Amniotic stem cell (primary cell): ENCODE results near the gene ALDH3B2.
"Not testable (repeated sequence)": the region's sequence is repeated elsewhere in the genome, so short reads cannot be mapped to it uniquely, and the experiment has no call there.

ENCODE experiments used
- DNase-seq: peaks from one replicate; lab custom pipeline; 2025; lab: John Stamatoyannopoulos, UW

ALDH3B2 gene

DNA sequence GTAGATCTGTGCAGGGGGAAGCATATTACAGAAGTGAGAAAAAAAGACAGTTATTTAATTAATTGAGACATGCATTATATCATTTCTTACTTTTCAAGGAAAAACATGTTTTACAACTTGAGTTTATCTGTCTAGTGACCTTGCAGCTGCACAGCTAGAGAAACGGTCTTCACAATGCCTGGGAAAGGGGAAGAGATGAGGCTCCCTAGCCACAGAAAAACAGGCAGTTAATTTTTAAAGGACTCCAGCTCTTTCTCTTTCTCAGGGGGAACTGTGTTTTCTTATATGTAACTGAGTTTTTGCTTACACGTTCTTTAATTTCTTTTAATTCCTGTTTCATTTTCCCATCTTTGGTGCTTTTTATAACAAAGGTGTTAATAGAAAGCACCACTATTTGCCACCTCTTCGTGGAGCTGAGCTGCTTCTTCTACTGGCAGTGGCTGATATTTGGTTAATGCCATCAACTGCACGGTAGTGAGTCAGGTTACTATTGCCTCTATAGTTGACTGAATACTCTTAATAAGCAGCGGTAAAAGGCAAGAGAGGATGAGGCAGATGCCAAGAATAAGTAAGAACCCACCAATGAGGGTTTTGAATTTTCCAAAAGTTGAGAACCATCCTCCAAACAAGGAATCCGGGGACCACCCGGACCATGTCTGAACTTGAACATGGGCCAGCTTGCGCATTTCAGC lies 11.4 kb upstream of the ALDH3B2 start:
- DNase-seq, result not testable (repeated sequence)

DNA sequence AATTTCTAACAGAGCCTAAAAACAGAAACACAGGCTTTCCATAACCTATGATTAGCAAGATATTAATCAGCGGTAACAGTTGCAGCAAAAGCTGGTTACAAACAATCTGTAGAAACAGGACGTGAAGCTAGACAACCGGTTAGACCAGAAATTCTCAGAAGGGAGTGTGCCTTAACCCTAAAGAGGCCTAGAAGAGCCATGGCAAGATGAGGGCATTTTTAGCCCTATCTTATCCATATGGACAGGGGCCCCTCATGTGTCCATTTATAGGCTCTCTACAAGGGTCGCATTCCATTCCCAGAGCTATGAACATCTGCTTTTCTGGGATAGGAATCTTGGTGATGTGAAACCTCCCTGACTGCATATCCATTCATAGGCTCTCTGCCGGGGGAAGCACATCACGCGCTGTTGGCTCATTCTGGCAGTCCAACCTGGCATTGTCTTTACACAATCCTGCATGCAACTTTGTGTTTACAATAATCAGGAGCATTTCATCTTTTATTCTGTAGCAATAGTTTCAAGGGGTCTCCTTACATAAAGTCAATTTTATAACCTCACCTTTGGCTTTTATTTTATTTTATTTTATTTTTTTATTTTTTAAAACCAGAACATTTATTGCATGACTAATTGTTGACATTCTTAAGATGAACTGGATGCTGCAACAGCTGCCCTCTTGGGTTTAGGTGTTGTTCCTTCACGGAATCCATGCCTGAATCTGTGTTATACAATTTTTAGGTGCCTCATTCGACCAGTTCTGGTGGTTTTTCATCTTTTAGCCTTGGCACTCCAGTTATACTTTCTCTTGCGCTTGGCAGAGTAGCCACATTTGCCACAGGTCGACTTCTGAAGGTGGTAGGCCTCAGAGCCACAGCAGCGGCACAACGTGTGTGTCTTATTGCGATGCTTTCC lies 8.0 kb upstream of the ALDH3B2 start:
- DNase-seq, result not testable (repeated sequence)

DNA sequence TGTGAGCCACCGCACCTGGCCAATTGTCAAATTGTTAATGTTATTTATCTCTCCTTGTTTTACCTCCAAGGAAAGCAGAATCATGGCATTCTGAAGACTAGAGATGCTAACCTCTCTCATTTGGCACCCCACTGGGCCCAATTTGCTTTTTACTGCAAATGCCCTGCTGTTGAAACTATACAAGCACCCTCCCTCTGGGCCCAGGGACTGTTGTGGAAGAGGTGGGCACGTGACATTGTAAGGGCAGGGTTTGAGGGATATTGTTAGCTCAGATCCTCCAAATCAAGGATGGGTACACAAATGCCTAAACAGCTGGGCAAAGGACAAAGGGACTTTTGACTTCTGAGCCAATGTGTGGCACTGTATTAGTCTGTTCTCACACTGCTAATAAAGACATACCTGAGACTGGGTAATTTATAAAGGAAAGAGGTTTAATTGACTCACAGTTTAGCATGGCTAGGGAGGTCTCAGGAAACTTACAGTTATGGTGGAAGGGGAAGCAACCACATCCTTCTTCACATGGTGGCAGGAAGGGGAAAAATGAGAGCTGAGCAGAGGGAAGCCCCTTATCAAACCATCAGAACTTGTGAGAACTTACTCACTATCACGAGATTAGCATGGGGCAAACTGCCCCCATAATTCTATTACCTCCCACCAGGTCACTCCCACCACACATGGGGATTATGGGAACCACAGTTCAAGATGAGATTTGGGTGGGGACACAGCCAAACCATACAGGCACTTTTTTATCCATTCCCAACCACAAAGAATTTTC lies 6.5 kb upstream of the ALDH3B2 start:
- DNase-seq, result no peak

GRCh38 chr11:67675058-67675747 lies 780 bp upstream of the ALDH3B2 start:
- no peak for DNase-seq

DNA sequence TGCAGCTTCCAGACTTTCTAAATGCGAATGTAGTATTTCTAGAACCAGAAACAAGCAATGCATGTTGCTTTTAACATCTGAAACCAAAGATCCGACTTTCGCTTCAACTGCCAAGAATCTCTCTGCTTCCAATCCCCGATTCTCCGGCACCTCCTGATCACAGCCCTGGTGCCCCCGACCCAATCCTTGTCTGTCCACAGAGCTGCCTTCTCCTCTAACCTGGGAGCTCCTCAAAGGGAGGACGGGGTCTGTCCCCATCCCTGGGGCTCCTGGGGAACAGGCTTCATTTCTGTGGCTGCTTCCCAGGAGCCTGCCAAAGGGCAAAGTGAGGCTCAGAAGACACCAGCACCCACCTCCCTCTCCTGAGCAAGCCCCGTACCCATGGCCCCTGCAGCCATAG lies 521 bp downstream of the ALDH3B2 start:
- no peak for DNase-seq

GRCh38 chr11:67673358-67673757 lies 1.1 kb downstream of the ALDH3B2 start:
- no peak for DNase-seq

DNA sequence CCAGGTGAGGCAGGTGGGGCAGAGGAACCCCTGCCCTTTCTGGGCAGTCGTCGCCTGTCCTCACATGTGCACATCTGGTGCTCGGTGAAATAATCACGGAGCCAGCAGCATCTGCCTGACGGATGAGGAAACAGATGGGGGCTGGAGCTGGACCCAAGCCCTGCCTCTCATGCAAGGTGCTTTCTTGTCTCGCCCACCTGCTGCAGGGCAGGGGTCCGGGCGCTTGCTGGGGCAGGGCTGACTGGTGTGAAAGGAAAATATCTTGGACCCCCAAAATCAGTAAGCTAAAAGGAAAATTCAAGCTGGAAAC lies 3.3 kb downstream of the ALDH3B2 start:
- DNase-seq, result no peak

DNA sequence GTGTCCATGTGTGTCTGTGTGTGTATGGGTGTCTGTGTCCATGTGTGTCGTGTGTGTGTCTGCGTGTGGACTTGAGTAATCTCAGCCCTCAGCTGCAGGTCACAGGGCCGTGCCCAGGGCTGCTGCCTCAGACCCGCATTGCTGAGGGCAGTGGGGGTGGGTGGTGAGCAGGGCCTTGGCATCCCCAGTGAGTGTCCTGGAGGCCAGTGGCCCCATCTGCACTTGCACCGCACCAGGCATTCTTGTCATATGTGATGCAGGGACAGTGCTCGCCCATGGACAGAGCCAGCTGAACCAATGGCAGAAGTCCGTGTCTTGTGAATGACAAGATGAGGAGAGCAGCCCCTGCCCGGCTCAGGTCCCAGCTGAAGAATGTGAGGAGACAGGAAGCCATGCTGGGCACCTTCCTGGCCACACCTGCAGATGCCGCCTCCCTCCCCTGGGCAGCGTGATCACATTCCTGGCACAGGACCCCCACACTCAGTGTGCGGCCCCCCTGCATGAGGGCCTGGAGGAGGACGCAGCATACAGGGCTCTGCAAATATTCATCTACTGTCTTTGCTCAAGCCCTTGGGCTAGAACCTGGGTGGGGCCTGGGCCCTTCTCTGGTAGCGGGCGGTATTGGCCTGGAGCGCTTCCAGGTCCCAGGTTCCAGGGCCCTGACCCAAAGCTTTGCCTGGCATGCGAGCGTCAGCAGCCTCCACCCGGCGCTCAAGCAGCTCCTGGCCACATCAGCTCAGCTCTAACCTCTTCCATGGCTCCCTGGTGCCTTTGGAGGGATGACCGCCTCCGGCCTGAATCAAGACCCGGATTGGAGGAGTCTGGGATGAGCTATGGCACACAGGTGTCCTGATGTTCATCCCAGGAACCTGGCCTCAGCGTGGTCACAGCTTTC lies 3.9 kb downstream of the ALDH3B2 start:
- no peak for DNase-seq

DNA sequence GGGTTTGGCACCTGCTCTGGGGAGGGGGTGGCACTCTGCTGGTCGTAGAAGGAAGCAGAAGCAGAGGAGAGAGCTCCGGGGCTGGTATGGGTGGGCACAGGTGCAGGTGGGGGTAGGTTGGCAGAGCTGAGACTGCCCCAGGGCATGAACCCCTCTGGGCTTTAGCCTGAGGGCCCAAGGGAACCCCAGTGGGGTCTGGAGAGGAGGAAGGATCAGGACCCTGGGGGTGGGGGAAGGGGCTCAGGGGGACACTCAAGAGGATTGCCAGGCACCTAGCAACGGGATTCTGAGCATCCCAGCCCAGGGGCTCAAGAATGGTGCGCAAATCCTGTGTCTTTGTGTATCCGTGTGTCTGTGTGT lies 6.3 kb downstream of the ALDH3B2 start:
- no peak for DNase-seq

GRCh38 chr11:67667490-67668191 lies 6.8 kb downstream of the ALDH3B2 start:
- DNase-seq, result no peak

GRCh38 chr11:67666676-67667489 lies 7.5 kb downstream of the ALDH3B2 start:
- no peak for DNase-seq

GRCh38 chr11:67666303-67666645 lies 8.1 kb downstream of the ALDH3B2 start:
- DNase-seq, result no peak

DNA sequence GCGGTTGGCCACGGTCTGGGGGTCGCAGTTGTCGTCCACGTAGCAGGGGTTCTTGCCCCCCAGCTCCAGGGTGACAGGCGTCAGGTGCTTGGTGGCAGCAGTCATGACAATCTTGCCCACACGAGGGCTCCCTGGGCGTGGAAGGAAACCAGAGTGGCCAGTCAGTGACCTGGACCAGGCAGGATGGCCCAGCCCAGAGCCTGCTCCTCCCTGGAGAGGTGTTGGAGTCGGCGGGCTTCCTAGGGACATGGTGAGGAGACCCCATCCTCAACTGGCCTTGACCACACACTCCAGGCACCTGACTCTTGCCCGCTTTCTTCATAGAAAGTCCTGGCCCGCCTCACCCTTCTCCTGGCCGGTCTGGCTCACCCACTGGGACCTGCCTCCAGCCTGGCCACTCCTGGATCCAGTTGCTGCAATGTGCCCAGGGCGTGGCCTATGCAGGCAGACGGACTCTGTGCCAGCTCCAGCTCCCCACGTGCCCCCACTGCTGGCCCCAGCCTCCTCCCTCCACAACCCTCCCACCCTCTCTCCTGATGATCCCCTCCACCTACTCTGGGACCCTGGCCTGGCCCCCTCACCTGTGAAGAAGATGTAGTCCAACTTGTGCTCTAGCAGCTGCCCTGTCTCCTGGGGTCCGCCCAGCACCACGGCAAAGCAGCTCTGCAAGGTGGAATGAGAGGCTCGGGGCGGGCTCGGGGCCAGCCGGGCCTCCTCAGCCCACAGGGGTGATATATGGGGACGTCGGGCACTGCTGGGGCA lies 8.7 kb downstream of the ALDH3B2 start:
- no peak for DNase-seq

DNA sequence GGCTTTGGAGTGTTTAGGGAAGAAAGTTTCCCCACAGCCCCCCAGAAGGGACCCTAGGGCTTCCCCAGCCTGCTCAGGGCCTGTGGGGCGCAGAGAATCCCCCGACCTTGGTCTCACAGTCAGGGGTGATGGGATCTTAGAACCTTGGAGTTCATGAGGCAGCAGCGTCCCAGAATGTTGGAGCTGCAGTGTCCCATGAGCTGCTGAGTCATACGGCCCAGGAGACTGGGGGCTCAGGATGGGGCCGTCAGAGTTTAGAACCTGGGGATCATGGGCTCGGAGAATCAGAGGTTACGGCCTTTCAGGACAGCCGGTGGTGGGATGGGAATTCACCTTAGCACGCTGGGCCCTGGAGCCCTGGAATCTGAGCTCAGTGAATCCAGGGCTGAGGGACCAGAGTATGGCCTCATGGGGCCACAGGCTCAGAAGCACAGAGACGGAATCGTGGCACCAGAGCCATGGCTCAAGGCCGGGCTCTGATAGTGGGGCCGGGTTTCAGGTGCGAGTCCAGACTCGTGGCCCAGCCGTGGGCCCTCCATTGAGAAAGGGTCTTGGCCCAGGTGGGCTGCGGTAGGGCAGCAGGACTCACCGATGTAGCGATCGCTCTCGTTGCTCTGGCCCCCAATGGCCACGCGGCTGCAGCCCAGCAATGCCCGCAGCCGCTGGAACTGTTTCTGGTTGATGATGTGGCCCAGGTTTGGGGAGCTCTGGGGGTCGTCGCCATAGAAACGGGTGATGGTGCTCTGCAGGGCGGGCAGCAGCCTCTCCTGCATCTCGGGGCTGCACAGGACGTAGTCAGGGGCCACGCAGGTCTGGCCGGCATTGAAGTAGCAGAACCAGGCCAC lies 9.5 kb downstream of the ALDH3B2 start:
- no peak for DNase-seq

DNA sequence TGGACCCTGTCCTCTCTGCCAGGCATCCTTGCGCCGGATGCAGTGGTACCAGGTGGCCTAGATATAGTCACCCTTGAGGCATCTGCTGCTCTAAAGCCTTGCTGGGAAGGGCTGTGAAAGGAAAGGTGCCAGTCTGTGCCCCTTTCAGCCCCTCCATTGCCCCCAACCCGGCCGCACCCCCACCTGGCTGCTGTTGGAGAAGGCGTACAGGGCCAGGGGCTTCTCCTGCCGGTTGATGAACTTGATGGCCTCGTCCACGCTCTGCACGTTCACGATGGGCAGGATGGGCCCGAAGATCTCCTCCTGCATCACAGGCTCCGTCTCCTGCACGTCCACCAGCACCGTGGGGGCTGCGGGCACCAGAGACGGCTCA lies 10.2 kb downstream of the ALDH3B2 start:
- no peak for DNase-seq

GRCh38 chr11:67663532-67664212 lies 10.8 kb downstream of the ALDH3B2 start:
- DNase-seq, result no peak

- no peak for DNase-seq
These were observed 11.4 kb downstream of the ALDH3B2 start for GRCh38 chr11:67662835-67663531.
